HG03025 (cell line): ENCODE measurements around the gene PTPRM.
A peak's percentile ranks its signal among the peaks of the same experiment; 100 is the strongest.

Experiments
- ATAC-seq: cut with Tn5 transposase; IDR thresholded peaks from one replicate; pipeline ENCODE4 v1.9.1; 2021; ENCODE audit warnings: mild to moderate bottlenecking, moderate library complexity; ENCODE audit not compliant: unreplicated experiment, low FRiP score

PTPRM gene

DNA sequence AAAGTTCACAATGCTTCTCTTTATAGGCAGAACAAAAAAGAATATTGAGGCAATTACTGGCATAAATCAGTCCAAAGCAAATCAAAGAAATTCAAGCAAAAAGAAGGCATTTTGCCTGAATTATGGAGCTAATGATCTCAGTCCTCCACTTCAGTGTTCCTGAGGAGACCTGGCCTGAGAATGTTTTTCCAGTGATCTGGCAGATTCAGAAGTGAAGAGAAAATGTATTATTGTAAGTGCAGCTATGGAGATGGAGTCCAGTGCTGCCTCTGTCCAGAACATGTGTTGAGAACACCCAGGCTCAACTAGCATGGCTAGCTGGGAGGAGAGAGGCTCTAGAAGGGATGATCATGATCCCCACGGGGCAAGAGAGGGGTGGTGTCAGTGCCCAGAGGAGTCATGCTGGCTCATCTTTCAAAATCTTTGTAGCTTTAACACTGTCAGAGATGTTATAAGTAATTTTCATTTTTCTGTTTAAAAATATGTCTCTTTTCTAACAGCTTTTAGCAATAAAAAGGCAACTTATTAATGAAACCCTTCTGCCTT, 675.1 kb downstream of the PTPRM start:
- ATAC-seq, result no peak

DNA sequence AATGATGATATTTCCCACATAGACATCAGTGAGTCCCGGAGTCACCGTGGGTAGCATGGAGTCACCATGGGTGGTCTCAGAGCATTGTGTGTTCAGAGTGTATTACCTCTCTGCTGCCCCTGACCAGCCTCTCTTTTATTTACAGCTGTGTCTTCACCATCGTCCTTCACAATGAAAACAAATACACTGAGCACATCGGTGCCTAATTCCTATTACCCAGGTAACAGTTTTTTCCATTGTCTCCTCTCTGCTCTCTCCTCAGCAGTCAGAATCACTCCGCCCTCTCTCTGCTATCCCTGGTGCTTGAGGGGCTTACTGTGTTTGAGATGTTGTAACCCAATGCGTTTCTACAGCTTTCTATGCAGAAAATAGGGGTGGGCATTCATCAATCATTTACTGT, 680.6 kb downstream of the PTPRM start:
- ATAC-seq, result no peak

DNA sequence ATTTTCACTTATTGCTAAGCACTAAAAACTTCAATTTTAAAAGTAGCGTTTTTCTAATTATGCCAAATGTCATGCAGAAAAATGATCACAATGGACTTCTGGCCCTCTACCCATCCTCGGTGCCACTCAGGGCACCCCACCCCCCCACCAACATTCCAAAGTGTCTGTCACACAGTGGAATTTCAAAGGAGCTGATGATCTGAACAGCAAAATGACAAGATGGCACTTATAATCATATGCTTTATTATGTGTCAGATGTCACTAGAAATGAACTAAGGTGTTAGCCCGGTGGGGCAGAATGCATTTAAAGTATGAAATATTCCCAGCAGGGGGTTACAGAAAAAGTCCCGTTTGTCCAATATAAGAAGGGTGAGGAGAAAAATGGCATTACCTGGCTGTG, 681.5 kb downstream of the PTPRM start:
- ATAC-seq, result no peak

DNA sequence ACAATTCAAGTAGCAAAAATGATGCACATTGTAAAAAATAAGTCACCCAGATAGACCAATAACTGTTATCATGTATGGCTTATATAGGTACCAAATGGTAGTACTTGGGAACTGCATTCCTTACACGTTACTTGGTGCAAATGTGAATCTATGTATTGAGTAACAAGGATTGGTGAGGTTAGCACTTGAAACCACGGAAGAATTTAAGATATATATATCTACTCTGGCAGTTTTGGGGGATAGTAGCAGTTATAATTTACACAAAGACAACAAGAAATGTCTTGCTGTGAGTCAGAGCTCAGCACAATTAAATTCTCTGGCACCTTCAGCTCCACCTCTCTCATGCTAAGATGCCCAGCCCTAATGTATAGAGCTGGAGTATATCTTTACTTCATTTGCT, 682.7 kb downstream of the PTPRM start:
- ATAC-seq, result no peak

DNA sequence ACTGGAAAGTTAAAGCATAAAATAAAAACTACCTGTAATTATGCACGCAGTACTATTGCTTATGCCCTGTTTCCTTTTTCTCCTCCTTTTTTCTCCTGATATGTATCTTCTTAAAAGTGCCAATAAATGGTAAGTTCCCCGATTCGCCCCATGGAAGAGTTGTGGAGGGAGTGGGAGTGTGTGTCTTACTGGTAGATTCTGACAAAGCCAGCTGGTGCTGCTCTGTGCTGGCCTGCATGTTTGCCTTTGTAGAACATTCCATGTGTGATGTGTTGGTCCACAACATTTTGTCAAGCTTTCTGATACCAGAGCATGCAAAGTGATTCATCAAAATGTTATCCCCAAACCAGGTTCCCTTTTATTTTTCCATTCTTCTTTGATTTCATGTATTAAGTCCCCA, 685.3 kb downstream of the PTPRM start:
- ATAC-seq, result no peak

DNA sequence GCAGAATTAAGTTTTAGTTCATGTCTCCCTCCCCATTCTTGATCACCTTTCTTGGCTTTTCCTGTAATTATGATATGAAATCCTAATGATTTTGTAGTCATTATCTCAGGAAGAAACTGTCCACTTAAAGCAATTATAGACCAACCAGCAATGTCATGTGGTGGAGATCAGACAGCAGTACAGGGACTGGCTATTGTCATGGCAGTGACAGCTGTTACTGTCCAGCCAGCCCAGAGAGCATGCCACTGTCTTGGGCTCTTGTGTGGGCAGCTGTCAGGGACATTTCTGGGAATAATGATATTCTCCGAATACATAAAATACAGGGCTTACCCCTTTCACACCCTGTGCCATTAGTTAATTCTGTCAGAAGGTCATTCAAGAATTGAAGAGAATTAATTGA, 686.8 kb downstream of the PTPRM start:
- ATAC-seq, result no peak

DNA sequence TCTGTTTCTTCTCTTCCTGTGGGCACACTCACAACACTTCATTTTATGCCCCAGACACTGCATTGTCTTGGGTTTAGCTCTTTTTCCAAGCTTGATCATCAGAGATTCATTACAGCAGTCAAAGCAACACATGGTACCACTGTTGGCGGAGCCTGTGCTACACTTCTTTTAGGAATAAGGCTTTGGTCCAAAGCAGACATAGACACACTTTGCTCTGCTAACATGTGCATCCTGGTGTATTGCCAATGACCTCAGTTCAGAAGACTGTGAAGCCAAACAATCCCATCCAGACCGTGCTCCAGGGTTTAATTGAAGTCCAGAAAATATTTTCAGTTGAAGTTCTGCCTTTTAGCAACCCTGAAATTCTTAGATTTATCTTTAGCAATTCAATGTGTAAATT, 687.5 kb downstream of the PTPRM start:
- no peak for ATAC-seq

DNA sequence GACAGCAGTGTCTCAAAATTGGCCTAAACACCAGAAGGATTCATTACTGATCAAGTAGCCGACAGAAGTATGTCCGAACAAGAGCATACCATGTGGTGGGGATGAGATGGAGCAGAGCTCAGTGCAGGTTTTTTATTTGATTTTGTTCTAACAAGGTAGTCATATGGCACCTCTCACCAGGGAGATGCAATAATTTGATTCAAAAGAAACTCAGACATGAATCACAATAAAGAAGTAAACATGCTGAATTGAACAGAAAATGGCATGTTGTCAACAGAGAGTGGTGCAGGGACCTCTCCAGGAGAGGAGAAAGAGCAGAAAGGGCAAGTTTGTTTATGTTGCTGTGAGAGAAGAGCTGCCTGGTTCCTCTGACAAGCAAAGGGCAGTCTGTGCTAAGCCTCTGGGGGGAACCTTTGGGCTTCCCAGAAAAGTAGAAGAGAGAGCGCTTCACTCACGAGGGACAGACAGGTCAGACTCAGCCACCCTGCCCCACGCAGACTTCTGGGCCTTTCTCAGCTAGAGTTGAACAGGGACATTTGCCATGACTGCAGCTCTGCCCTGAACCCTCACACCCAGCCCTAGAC, 690.8 kb downstream of the PTPRM start:
- no peak for ATAC-seq

DNA sequence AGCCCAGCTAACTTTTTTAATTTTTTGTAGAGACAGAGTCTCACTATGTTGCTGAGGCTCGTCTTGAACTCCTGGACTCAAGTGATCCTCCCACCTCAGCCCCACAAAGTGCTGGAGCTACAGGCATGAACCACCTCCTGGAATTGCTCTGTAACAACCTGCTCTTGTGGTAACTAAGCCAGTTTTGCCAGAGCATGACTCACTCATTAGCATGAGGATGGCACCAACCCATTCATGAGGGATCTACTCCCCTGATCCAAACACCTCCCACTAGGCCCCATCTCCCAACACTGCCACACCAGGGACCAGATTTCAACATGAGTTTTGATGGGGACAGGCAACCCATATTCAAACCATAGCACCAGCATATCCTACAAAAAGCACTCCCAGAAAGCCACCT, 693.2 kb downstream of the PTPRM start:
- ATAC-seq, result no peak

DNA sequence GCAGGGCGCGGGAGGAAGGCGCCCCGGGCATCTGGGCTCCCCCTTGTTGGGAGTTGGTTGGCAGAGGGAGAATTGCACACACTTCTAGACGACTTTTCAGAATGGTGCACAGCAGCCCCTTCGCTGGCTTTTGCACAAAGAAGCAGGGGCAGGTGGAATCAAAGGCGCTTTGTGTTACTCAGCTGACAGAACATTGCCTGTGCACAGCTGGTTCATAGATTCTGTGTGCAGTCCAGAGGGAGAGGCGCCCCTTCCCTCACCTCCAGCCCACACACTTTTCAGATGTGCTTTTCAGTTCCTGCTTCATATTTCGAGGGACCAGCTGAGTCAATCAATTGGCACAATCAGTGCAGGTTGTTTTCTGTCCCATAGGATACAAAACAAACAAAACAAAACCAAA, 693.7 kb downstream of the PTPRM start:
- peak; percentile 87 for ATAC-seq

DNA sequence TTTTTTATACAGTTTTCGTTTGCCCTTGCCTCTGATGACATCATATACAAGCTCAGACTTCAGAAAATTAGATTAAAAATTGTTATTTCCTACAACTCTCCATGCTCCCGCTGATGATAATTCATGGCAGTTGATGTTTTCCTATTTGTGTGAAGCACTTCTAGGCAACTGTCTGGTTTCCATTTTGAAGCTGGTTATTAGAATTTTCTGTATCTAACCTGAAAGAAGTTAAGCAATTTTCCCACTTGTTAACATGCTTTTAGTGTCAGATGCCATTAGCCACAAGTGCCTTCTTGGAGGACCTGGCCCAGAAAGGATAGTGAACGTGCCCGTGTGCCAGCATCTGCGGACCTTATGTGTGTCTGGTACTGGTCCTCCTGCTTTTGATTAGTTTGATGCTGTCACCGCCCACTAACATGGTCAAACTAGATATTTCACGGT, 694.6 kb downstream of the PTPRM start:
- ATAC-seq, result no peak

DNA sequence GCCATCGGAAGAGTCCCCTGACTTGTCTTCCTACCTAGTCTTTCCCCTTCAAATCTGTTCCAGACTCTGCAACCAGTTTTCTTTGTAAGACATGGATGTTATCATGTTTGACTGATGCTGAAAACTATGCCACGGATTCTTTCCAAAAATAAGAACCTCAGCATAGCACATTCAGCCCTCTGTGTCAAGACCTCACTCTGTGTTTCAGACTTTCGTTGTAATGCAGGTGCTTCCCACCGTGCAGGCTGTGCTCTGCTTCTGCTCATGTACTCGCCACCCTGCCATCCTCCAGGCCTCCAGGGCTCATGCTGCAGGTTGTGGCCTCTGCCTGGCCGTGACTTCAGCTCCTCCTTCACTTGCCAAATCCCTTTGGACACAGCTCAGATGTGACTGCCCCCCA, 695.1 kb downstream of the PTPRM start:
- ATAC-seq, result no peak

DNA sequence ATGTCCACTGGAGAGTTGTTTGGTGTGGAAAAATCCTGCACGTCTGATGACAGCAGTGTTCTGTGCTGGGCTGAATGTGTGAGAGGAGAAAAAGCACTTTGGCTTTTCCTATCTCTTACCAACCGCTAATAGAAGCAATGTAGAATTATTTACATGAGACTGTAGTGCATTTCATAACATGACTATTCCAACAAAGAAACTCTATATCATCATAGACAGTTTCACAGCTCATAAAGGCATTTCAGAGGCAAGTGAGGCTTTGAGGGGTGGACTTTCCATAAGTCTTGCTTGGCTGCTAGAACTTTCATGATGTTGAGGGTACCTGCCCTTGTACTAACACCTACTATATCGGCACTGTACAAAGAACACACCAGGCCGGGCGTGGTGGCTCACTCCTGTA, 697.0 kb downstream of the PTPRM start:
- ATAC-seq, result no peak

DNA sequence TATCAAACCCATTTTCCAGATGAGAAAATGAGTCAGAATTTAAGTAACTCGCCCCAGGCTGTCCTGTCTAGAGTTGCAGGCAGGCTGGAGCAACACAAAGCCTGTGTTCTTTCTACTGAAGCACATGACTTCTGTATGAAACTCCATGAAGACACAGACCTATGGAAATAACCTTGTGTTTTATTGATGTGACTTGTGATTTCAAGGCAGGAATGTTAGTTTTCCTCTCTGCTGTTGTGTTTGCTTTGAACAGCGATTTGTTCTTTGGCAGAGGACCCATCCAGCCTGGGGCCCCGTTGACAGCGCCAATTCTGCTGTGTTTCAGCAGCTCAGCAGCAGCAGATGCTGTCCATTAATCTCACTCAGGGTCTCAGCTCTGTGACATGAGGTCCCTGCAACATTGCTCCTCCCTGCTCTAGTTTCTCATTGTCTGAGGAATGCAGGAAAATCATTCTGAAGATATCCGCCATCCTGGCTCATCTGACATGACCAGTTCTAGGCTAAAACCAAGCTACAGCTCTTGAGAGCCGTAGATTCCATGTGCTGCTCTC, 697.8 kb downstream of the PTPRM start:
- no peak for ATAC-seq

DNA sequence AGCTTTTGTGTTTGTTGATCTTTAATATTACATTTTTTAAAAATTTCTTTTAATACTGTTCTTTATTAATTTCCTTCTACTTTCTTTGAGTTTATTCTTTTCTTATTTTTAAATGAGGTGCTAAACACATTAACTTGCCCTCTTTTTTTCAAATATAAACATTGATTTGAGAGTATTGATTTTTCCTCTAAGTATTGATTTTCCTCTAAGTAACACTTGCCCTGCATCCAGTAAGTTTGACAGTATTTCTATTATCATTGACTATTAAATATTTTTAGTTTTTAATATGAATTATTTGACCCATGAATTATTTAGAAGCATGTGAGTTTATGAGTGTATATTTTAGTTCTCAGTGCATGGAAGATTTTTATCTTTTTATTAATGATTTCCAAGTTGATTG, 705.1 kb downstream of the PTPRM start:
- no peak for ATAC-seq

DNA sequence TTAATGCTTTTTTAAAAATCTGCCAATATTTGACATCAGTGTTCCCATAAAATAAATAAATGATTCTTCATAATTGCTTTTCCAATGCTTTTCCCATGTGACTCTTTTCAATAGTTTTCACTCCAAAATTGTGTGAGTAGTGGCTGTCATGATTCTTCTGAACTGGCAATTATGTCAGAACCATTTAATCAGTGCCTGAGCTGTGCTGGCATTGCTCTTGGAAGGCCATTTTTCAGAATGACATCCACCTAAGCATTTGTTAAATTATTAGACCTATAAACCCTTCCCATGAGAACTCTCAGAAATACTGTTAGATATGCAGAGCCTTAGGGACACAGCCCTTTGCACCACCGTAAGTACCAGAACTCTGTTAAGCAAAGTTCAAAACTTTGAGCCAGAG, 707.3 kb downstream of the PTPRM start:
- no peak for ATAC-seq

DNA sequence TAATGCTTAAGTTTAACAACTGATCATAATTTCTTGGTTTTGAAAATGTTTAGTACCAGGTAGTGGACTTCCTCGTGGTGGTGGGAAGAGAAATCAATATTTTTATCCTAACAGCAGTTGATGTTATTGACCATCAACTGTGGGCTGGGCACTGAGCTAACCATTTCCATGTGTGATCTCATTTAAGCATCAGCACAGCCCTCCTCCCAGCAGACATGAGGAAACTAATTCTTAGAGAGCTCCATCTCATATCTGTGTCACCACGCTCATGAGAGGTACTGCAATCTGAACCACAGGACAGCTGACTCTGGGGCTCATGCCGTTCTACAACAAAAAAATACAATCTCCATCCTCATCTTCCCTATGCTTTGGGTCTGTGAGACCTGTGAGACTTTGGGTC, 709.3 kb downstream of the PTPRM start:
- ATAC-seq, result no peak

DNA sequence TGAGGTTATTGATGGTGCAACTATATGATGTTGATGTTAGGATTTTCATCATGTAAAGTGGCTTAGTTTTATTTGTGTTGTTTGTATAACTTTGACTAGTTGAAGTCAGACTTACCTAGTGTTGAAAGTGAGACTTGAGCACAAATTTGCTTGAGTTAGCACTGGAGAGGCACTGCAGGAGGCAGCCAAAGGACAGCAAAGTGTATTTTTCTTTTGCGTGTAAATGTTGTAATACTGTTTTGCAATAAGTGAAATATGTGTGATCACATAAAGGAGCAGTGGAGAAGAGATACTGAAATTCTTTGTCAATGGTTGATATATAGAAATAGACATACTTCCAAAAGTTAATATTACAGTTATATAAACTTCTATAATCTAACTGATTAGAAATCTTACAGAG, 710.2 kb downstream of the PTPRM start:
- no peak for ATAC-seq

DNA sequence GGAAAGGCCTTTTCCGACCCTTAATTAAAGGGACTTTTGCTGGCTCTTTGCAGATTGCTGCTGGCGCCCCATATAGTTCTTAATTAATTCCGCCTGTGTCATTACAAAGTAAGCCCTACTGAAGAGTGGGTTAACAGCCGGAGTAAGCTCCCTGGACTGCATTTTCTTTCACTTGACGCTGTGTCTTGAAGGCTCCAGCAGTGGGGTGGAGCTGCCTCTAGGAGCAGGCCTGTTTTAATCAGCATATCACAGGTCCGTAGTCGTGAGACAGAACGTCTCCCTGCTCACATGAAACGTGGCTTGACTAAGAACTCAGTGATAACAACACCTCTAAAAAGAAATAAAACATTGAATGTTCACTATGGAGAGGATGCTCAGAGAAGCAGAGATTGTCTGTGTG, 712.2 kb downstream of the PTPRM start:
- ATAC-seq, result no peak

DNA sequence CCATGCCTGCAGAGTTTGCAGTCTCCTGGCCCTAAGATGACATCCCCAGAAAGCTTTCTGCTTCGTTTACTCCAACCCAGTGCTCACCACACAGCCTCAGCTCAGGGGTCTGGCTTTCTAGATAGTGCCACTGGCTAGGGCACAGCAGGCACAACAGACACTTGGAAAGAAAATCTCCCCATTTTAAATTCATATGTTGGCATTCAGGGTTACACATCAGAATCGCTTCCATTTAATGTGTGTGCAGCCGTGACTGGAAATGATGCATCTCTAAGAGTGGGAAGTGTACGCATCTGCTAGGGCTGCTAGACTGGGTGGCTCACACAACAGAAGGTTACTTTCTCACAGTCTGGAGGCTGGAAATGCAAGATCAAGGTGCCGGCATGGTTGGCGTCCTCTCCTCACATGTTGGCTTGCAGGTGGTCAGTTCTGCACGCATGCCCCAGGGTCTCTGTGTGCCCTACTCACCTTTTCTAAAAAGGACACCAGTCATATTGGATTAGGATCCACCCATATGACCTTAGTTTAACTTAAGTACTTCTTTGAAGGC, 712.7 kb downstream of the PTPRM start:
- no peak for ATAC-seq

DNA sequence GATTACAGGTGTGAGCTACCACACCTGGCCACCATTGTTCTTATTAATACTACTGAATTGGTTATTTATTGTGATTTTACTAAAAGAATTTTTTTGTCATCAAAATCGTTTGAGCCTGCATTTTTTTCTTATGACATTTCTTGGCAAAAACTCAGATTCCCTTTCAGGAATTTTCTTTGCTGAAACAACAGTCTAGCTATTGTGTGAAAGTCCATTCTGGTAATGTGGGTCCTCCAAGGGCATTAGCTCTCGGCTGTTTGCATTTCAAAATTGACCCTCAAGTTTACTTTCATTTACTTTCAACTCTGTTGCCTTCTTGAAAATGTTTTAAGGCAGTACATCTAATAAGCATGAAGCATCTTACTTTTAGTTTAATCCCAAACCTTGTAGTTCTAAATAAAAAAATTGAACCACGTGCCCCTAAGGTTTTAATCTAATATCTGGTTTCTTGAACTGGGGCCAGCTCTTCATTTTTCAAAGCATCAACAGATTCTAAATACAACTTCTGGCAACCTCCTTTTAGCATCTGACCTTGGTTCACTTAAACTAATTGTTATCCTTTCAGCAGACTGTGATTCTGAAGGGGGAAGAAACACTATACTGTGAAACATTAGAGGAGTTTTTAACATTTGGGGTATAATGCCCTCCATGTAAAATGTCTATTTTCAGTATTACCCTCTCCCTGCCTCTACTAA, 716.9 kb downstream of the PTPRM start:
- no peak for ATAC-seq

DNA sequence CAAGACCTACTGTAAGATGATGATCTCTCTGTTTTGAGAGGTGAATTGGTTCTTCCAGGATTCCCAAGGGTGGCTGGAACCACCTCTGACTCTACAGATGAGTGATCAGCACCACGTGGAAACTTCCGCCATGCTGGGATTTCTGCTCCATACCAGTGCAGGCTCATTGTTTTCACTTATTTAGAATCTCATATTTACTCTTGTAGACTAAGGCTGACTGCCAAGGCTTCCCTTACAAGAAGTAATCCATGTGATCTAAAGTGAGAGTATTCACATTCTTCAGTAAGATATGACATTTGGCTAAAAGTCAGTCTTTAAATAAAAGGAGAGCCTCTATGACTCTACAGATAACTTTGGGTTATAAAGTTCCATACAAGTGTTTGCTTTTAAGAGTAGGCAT, 719.2 kb downstream of the PTPRM start:
- no peak for ATAC-seq
